Adrenal gland (tissue), 12 donors: ENCODE data around the gene ME2. TPM values are rescaled to one million over a fixed set of nuclear protein-coding genes. Genes with fewer than 3 reads are reported as not detected.

ENCODE experiments used
- DNase-seq, 7 donors: peaks; one replicate each; pipeline ENCODE4 v3.0.0-alpha.2; 2019 to 2020
- H3K27ac ChIP-seq, 5 donors: fragments of 200-600 bp; sonication (generic) in 4 of 5; 1 replicate in 3 of 5; 2 replicates in 2 of 5; pipeline versions ENCODE4 v1.5.1 to v1.8.0; 2016 to 2020; ENCODE audit warnings: mild to moderate bottlenecking in 1 of 5
- H3K27me3 ChIP-seq: fragments of 200-600 bp; 2 replicates; pipeline ENCODE4 v1.8.0; 2021
- H3K36me3 ChIP-seq, 2 donors: fragments of 200-600 bp; replicated peaks in 1 of 2; 1 replicate in 1 of 2; 2 replicates in 1 of 2; pipeline versions ENCODE4 v1.5.1 to v1.8.0; 2018 to 2022
- H3K4me1 ChIP-seq, 2 donors: fragments of 200-600 bp; replicated peaks in 1 of 2; 1 replicate in 1 of 2; 2 replicates in 1 of 2; pipeline versions ENCODE4 v1.5.1 to v1.8.0; 2018 to 2021
- H3K4me3 ChIP-seq, 4 donors: fragments of 200-600 bp; sonication (generic) in 3 of 4; one replicate each; pipeline ENCODE4 v1.5.1; 2016 to 2018
- H3K9me3 ChIP-seq, 3 donors: fragments of 200-600 bp; sonication (generic) in 1 of 3; replicated peaks in 1 of 3; 1 replicate in 2 of 3; 2 replicates in 1 of 3; pipeline versions ENCODE4 v1.5.1 to v1.8.0; 2016 to 2021
- CTCF ChIP-seq, 6 experiments: fragments of 450-650 bp in 4 of 6; fragments of 200-600 bp in 2 of 6; sonication (generic) in 1 of 6; IDR thresholded peaks; 1 replicate in 5 of 6; 2 replicates in 1 of 6; pipeline versions ENCODE4 v1.5.1 to v1.8.0; 2016 to 2021; ENCODE audit warnings: antibody characterized with exemption in 6 of 6, mild to moderate bottlenecking in 2 of 6, moderate library complexity in 1 of 6
- POLR2A ChIP-seq, 2 donors: fragments of 450-650 bp; IDR thresholded peaks; one replicate each; pipeline ENCODE4 v1.6.1; 2017; ENCODE audit warnings: antibody characterized with exemption in 2 of 2, mild to moderate bottlenecking in 2 of 2, moderate library complexity in 1 of 2
- WGBS, 4 donors: extraction: QIAGEN DNeasy Blood & Tissue Kit in 2 of 4; methylation state at CpG; one replicate each; pipeline versions ENCODE4 v1.1.5 to v1.1.7; 2013 to 2017; 5-methylcytosine and 5-hydroxymethylcytosine counted together
- intact Hi-C, 2 donors: fragments of 100-400 bp; cut with DNase I; formaldehyde crosslinking; loops; one replicate each; pipeline versions ENCODE4 v1.14.1 to v1.15.0; 2022 to 2023
- polyA plus RNA-seq, 3 donors: library from polyadenylated mRNA; stranded (reverse); fragments of 200-250 nt in 2 of 3; fragments of 350-450 nt in 1 of 3; fragmentation: Illumina TruSeq in 1 of 3; extraction: RNeasy Lipid Tissue Mini Kit (QIAGEN cat#74804) in 1 of 3; gene quantifications; one replicate each; pipeline ENCODE4 v1.2.3, GENCODE V29; 2013 to 2014
- total RNA-seq, 9 donors: library from RNA; depleted of rRNA in 4 of 9; stranded (reverse); fragments of >200 nt in 4 of 9; fragments of 120-200 nt in 1 of 9; fragmentation: NEBNext Ultra II Directional in 1 of 9; extraction: Animal tissue kit (Norgen Biotek cat#: 25700) in 1 of 9; gene quantifications; one replicate each; pipeline versions ENCODE4 v1.1.0 to v1.2.4, GENCODE V29; 2013 to 2023
- donor health status: healthy with polysubstance abuse.
- donor health status: Bipolar disorder and iron deficiency.
- donor health status: DM: yes; HTN: yes; CAD: no.
- donor health status: DM: no; HTN: no; CAD: no.
- donor health status: DM: no; HTN: no; CAD: no.
- donor health status: DM: yes; HTN: yes; CAD: no.

ME2 gene
- total and polyA plus RNA-seq, 12 donors: 17.9 to 133 (median 60.4) TPM

- no peaks in the 10 kb centered on the region for H3K36me3 ChIP-seq
- H3K27ac ChIP-seq: no peak overlapping the region
- no peak for DNase-seq
- H3K4me1 ChIP-seq: peaks cover 0 to 9% of the 10 kb centered on the region in 2 donors
- no peak for TF ChIP-seq POLR2A (IDR thresholded peaks at IDR 0.05)
- TF ChIP-seq CTCF (IDR thresholded peaks at IDR 0.05): peak in 4 of 6 experiments; percentile 12 to 35 (median 28)
- intact Hi-C loops: no loop called here
- H3K27me3 ChIP-seq: no peaks in the 10 kb centered on the region
- no peak overlapping the region for H3K4me3 ChIP-seq
- no peaks in the 10 kb centered on the region for H3K9me3 ChIP-seq
Observed at GRCh38 chr18:50866765-50867164, 12.2 kb upstream of the ME2 start.

- Histone ChIP-seq H3K27me3 (no peaks in the 10 kb centered on the region), H3K4me1 (peaks cover 0 to 9% of the 10 kb centered on the region in 2 donors), H3K36me3 (no peaks in the 10 kb centered on the region), H3K27ac (no peak overlapping the region), H3K9me3 (no peaks in the 10 kb centered on the region), H3K4me3 (no peak overlapping the region)
- TF ChIP-seq POLR2A (IDR thresholded peaks at IDR 0.05): no peak
- TF ChIP-seq CTCF (IDR thresholded peaks at IDR 0.05): no peak
- 83 to 96% (median 93%) methylated on average over 4 of the region's 4 CpGs for WGBS, 4 donors
- intact Hi-C loops: no loop called here
- DNase-seq: no peak
Observed at GRCh38 chr18:50869150-50869549, 9.8 kb upstream of the ME2 start.

GRCh38 chr18:50870138-50870845 lies 8.6 kb upstream of the ME2 start:
- Histone ChIP-seq H3K27ac (no peak overlapping the region), H3K4me3 (no peak overlapping the region), H3K4me1 (peaks cover 0 to 9% of the 10 kb centered on the region in 2 donors), H3K9me3 (no peaks in the 10 kb centered on the region), H3K36me3 (no peaks in the 10 kb centered on the region), H3K27me3 (no peaks in the 10 kb centered on the region)
- intact Hi-C loops: no loop called here
- DNase-seq: peak in 2 of 7 donors; percentile 25 to 32
- no peak for TF ChIP-seq CTCF (IDR thresholded peaks at IDR 0.05)
- no peak for TF ChIP-seq POLR2A (IDR thresholded peaks at IDR 0.05)
- WGBS, 4 donors: 67 to 82% (median 72%) methylated on average over 7 of the region's 7 CpGs

- intact Hi-C loops: no loop called here
- H3K36me3 ChIP-seq: no peaks in the 10 kb centered on the region
- DNase-seq: no peak
- H3K27me3 ChIP-seq: no peaks in the 10 kb centered on the region
- 85 to 90% (median 89%) methylated on average over 3 of the region's 3 CpGs for WGBS, 4 donors
- no peaks in the 10 kb centered on the region for H3K9me3 ChIP-seq
- peaks cover 0 to 3% of the 10 kb centered on the region in 2 donors for H3K4me1 ChIP-seq
- no peak overlapping the region for H3K27ac ChIP-seq
- no peak for TF ChIP-seq POLR2A (IDR thresholded peaks at IDR 0.05)
- TF ChIP-seq CTCF (IDR thresholded peaks at IDR 0.05): no peak
- no peak overlapping the region for H3K4me3 ChIP-seq
Observed at GRCh38 chr18:50871846-50872245, 7.1 kb upstream of the ME2 start.
